CD14-positive monocyte (primary cell): ENCODE measurements around the gene DOCK1. TPM values are rescaled to one million over a fixed set of nuclear protein-coding genes. Genes with fewer than 3 reads are reported as not detected.

Experiments
- DNase-seq, 3 donors: peaks; one replicate each; pipeline ENCODE4 v3.0.0-alpha.2; 2011 to 2022
- H2AFZ ChIP-seq: 2 replicates; pipeline ENCODE4 v1.6.0; 2012; ENCODE audit warnings: mild to moderate bottlenecking, low read depth, low read length, inconsistent platforms; ENCODE audit not compliant: insufficient read depth, poor library complexity, severe bottlenecking
- H3K27ac ChIP-seq, 2 donors: 1 replicate in 1 of 2; 2 replicates in 1 of 2; pipeline ENCODE4 v1.5.1; 2012 to 2013; ENCODE audit warnings: low read length in 2 of 2, control low read depth in 1 of 2, inconsistent platforms in 1 of 2, low read depth in 1 of 2, mild to moderate bottlenecking in 1 of 2
- H3K27me3 ChIP-seq, 2 donors: one replicate each; pipeline versions ENCODE4 v1.6.0 to v1.6.1; 2011 to 2013; ENCODE audit warnings: low read length in 2 of 2; ENCODE audit not compliant: control insufficient read depth in 2 of 2, insufficient read depth in 2 of 2
- H3K36me3 ChIP-seq, 2 donors: replicated peaks in 1 of 2; 1 replicate in 1 of 2; 2 replicates in 1 of 2; pipeline versions ENCODE4 v1.5.1 to v1.6.1; 2012 to 2013; ENCODE audit warnings: low read length in 2 of 2, control low read depth in 1 of 2, inconsistent platforms in 1 of 2, mild to moderate bottlenecking in 1 of 2; ENCODE audit not compliant: insufficient read depth in 2 of 2, control insufficient read depth in 1 of 2
- H3K4me1 ChIP-seq, 2 donors: 1 replicate in 1 of 2; 2 replicates in 1 of 2; pipeline versions ENCODE4 v1.5.1 to v1.6.1; 2012 to 2013; ENCODE audit warnings: low read length in 2 of 2, control low read depth in 1 of 2, inconsistent platforms in 1 of 2, mild to moderate bottlenecking in 1 of 2, moderate library complexity in 1 of 2; ENCODE audit not compliant: insufficient read depth in 2 of 2, control insufficient read depth in 1 of 2
- H3K4me2 ChIP-seq: replicated peaks from 2 replicates; pipeline ENCODE3; 2012; ENCODE audit warnings: low read length, moderate library complexity, mild to moderate bottlenecking; ENCODE audit not compliant: poor library complexity, severe bottlenecking; ENCODE audit errors: extremely low read depth
- H3K4me3 ChIP-seq, 3 experiments: fragments of 200-600 bp in 1 of 3; sonication (generic) in 1 of 3; replicated peaks in 1 of 3; 1 replicate in 2 of 3; 2 replicates in 1 of 3; pipeline ENCODE4 v1.5.1; 2011 to 2013; ENCODE audit warnings: low read length in 3 of 3, mild to moderate bottlenecking in 3 of 3, control low read depth in 2 of 3, low read depth in 2 of 3, inconsistent platforms in 1 of 3, moderate library complexity in 1 of 3
- H3K79me2 ChIP-seq: 2 replicates; pipeline ENCODE4 v1.6.0; 2012; ENCODE audit warnings: mild to moderate bottlenecking, control low read depth, inconsistent platforms, low read length, moderate library complexity; ENCODE audit not compliant: insufficient read depth
- H3K9ac ChIP-seq: 2 replicates; pipeline ENCODE4 v1.6.0; 2017; ENCODE audit warnings: low read length, mild to moderate bottlenecking; ENCODE audit not compliant: insufficient read depth, poor library complexity, severe bottlenecking
- H3K9me3 ChIP-seq, 2 donors: replicated peaks in 1 of 2; 1 replicate in 1 of 2; 2 replicates in 1 of 2; pipeline versions ENCODE4 v1.5.1 to v1.6.1; 2012 to 2013; ENCODE audit warnings: low read length in 2 of 2, control low read depth in 1 of 2; ENCODE audit not compliant: control insufficient read depth in 1 of 2, insufficient read depth in 1 of 2
- H4K20me1 ChIP-seq: 2 replicates; pipeline ENCODE4 v1.6.0; 2012; ENCODE audit warnings: mild to moderate bottlenecking, low read length, control low read depth, moderate library complexity; ENCODE audit not compliant: insufficient read depth
- H3K27ac Mint-ChIP-seq, 7 donors: one replicate each; pipeline ENCODE4 v1.8.0; 2020; ENCODE audit warnings: mild to moderate bottlenecking in 7 of 7, mixed read lengths in 7 of 7, moderate library complexity in 6 of 7, inconsistent platforms in 2 of 7
- H3K27me3 Mint-ChIP-seq, 3 donors: one replicate each; pipeline ENCODE4 v1.8.0; 2021 to 2022; ENCODE audit warnings: low read depth in 3 of 3, mild to moderate bottlenecking in 3 of 3, mixed read lengths in 3 of 3, moderate library complexity in 3 of 3, inconsistent platforms in 1 of 3
- H3K36me3 Mint-ChIP-seq, 2 donors: one replicate each; pipeline ENCODE4 v1.8.0; 2020; ENCODE audit warnings: mixed read lengths in 2 of 2, inconsistent platforms in 1 of 2, mild to moderate bottlenecking in 1 of 2
- H3K4me1 Mint-ChIP-seq: one replicate; pipeline ENCODE4 v1.8.0; 2020; ENCODE audit warnings: mild to moderate bottlenecking, mixed read lengths
- H3K4me3 Mint-ChIP-seq, 2 donors: one replicate each; pipeline ENCODE4 v1.8.0; 2020; ENCODE audit warnings: mild to moderate bottlenecking in 2 of 2, mixed read lengths in 2 of 2, moderate library complexity in 1 of 2
- H3K9me3 Mint-ChIP-seq, 7 donors: one replicate each; pipeline ENCODE4 v1.8.0; 2020 to 2022; ENCODE audit warnings: mixed read lengths in 7 of 7, mild to moderate bottlenecking in 6 of 7, moderate library complexity in 6 of 7, inconsistent platforms in 2 of 7
- CTCF ChIP-seq: fragments of 200-600 bp; IDR thresholded peaks from one replicate; pipeline ENCODE4 v1.8.0; 2022; ENCODE audit warnings: antibody characterized with exemption, mild to moderate bottlenecking
- WGBS: methylation state at CpG from one replicate; pipeline ENCODE4 v1.1.5; 2013; ENCODE audit warnings: missing lambda C conversion rate; ENCODE audit not compliant: insufficient coverage; 5-methylcytosine and 5-hydroxymethylcytosine counted together
- intact Hi-C, 2 donors: fragments of 100-400 bp; cut with micrococcal nuclease; formaldehyde crosslinking; loops; one replicate each; pipeline versions ENCODE4 v1.15.0 to v1.15.1; 2023
- polyA plus RNA-seq, 3 donors: library from polyadenylated mRNA; depleted of rRNA in 1 of 3; unstranded in 2 of 3; stranded (reverse) in 1 of 3; fragments of 300-500 nt in 2 of 3; fragments of >200 nt in 1 of 3; fragmentation: Illumina TruSeq in 2 of 3; gene quantifications; 1 replicate in 2 of 3; 2 replicates in 1 of 3; pipeline ENCODE4 v1.2.3, GENCODE V29; 2012 to 2021

DOCK1 gene
- polyA plus RNA-seq, 3 donors, result 0.31 to 0.35 TPM; not detected in 1

GRCh38 chr10:127265288-127265687, 360.1 kb downstream of the DOCK1 start:
- Mint-ChIP-seq H3K4me3 (no peak overlapping the region), H3K27ac (no peak overlapping the region), H3K4me1 (no peaks in the 10 kb centered on the region), H3K27me3 (peaks cover 0 to 3% (median 3%) of the 10 kb centered on the region in 3 donors), H3K9me3 (peaks cover 0 to 9% (median 6%) of the 10 kb centered on the region in 7 donors), H3K36me3 (no peaks in the 10 kb centered on the region)
- Histone ChIP-seq H3K9me3 (peaks cover 7 to 12% of the 10 kb centered on the region in 2 donors), H3K79me2 (no peaks in the 10 kb centered on the region), H3K9ac (no peak overlapping the region), H3K27ac (no peak overlapping the region), H3K27me3 (no peaks in the 10 kb centered on the region), H3K4me1 (no peaks in the 10 kb centered on the region), H3K4me3 (no peak overlapping the region), H4K20me1 (no peaks in the 10 kb centered on the region), H2AFZ (no peak overlapping the region), H3K36me3 (no peaks in the 10 kb centered on the region), H3K4me2 (no peak overlapping the region)
- DNase-seq, result no peak
- no peak for TF ChIP-seq CTCF
- intact Hi-C loops, result no loop called here
- WGBS, result 40% methylated on average over 1 of the region's 3 CpGs

- peaks cover 4 to 6% of the 10 kb centered on the region in 2 donors for H3K9me3 ChIP-seq
These were observed 361.2 kb downstream of the DOCK1 start for GRCh38 chr10:127266431-127266830.

More at GRCh38 chr10:127266431-127266830, 361.2 kb downstream of the DOCK1 start:
- Mint-ChIP-seq H3K36me3 (no peaks in the 10 kb centered on the region), H3K27ac (no peak overlapping the region), H3K27me3 (peaks cover 0 to 3% (median 3%) of the 10 kb centered on the region in 3 donors), H3K4me1 (no peaks in the 10 kb centered on the region), H3K4me3 (no peak overlapping the region), H3K9me3 (peaks cover 0 to 7% (median 0%) of the 10 kb centered on the region in 7 donors)
- Histone ChIP-seq H3K9ac (no peak overlapping the region), H3K27ac (no peak overlapping the region), H3K36me3 (no peaks in the 10 kb centered on the region), H4K20me1 (no peaks in the 10 kb centered on the region), H3K79me2 (no peaks in the 10 kb centered on the region), H2AFZ (no peak overlapping the region), H3K4me2 (no peak overlapping the region), H3K27me3 (no peaks in the 10 kb centered on the region), H3K4me1 (no peaks in the 10 kb centered on the region), H3K4me3 (no peak overlapping the region)
- intact Hi-C loops, result no loop called here
- no peak for DNase-seq
- no CpG with 5 or more reads among the region's 2 CpGs for WGBS
- TF ChIP-seq CTCF, result no peak
